ENCODE results near the gene NUDT1.

NUDT1 gene

DNA sequence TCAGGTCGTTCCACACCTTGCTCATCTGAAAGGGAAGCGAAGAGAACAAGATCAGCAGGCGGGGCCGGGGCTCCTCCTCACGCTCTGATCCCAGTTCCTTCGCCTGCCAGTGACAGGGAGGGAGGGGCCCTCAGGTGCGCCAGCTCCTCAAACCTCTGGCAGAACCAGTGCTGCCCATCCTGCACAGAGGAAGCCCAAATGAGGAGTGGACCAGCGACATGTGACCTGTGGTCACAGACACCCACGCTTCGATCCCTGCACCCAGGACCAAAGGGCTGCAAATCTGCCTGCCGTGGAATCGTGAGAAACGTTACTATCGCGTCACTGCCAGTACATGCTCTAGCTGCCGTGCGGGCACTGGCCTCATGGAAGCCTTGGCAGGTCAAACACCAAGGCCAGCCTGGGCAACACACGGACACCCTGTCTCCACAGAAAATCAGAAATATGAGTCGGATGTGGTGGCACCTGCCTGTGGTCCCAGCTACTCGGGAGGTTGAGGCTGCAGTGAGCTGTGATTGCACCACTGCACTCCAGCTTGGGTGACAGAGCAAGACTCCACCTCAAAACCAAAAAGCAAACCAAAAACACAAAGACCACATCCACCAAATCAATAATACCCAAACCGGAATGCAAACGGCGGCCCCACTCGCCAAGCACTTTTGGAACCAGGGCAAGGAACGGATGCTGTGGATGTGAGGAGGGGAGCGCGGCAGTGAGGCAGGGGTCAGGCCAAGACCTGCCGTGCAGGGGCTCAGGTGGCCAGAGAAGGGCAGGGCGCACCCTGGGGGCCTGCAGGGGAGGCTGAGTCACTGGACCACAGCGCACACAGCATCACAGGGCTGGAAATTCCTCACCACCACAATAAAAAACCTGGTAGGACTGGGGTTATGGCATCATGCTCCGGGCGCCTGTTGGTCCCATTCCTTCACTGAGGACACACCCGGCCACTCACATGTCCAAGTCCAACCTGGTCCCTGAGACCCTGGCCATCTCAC lies 13.4 kb downstream of the NUDT1 start:
- TF ChIP-seq SPI1 (IDR thresholded peaks at IDR 0.05; ENCODE audit: borderline replicate concordance, low read depth) (no peak), GABPA (IDR thresholded peaks at IDR 0.05; ENCODE audit: low read depth) (no peak), POLR2AphosphoS5 (IDR thresholded peaks at IDR 0.05; ENCODE audit: low read depth) (no peak)
- TF ChIP-seq, protein P1, sequence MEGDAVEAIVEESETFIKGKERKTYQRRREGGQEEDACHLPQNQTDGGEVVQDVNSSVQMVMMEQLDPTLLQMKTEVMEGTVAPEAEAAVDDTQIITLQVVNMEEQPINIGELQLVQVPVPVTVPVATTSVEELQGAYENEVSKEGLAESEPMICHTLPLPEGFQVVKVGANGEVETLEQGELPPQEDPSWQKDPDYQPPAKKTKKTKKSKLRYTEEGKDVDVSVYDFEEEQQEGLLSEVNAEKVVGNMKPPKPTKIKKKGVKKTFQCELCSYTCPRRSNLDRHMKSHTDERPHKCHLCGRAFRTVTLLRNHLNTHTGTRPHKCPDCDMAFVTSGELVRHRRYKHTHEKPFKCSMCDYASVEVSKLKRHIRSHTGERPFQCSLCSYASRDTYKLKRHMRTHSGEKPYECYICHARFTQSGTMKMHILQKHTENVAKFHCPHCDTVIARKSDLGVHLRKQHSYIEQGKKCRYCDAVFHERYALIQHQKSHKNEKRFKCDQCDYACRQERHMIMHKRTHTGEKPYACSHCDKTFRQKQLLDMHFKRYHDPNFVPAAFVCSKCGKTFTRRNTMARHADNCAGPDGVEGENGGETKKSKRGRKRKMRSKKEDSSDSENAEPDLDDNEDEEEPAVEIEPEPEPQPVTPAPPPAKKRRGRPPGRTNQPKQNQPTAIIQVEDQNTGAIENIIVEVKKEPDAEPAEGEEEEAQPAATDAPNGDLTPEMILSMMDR (IDR thresholded peaks at IDR 0.05; ENCODE audit: insufficient read depth, low read length) = no peak
- TF ChIP-seq, protein P2, sequence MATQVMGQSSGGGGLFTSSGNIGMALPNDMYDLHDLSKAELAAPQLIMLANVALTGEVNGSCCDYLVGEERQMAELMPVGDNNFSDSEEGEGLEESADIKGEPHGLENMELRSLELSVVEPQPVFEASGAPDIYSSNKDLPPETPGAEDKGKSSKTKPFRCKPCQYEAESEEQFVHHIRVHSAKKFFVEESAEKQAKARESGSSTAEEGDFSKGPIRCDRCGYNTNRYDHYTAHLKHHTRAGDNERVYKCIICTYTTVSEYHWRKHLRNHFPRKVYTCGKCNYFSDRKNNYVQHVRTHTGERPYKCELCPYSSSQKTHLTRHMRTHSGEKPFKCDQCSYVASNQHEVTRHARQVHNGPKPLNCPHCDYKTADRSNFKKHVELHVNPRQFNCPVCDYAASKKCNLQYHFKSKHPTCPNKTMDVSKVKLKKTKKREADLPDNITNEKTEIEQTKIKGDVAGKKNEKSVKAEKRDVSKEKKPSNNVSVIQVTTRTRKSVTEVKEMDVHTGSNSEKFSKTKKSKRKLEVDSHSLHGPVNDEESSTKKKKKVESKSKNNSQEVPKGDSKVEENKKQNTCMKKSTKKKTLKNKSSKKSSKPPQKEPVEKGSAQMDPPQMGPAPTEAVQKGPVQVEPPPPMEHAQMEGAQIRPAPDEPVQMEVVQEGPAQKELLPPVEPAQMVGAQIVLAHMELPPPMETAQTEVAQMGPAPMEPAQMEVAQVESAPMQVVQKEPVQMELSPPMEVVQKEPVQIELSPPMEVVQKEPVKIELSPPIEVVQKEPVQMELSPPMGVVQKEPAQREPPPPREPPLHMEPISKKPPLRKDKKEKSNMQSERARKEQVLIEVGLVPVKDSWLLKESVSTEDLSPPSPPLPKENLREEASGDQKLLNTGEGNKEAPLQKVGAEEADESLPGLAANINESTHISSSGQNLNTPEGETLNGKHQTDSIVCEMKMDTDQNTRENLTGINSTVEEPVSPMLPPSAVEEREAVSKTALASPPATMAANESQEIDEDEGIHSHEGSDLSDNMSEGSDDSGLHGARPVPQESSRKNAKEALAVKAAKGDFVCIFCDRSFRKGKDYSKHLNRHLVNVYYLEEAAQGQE (IDR thresholded peaks at IDR 0.05; ENCODE audit: insufficient replicate concordance, low read depth) = no peak
- H3K27ac ChIP-seq (replicated peaks) = no peak overlapping the region
- H3K4me3 ChIP-seq (replicated peaks; ENCODE audit: insufficient read depth, low read length) = no peak overlapping the region
- no peaks in the 10 kb centered on the region for H3K27me3 ChIP-seq (ENCODE audit: insufficient read depth, poor library complexity, severe bottlenecking)
- DNase-seq (ENCODE audit: low read depth in 1 of 2, low spot score in 1 of 2) = no peak

DNA sequence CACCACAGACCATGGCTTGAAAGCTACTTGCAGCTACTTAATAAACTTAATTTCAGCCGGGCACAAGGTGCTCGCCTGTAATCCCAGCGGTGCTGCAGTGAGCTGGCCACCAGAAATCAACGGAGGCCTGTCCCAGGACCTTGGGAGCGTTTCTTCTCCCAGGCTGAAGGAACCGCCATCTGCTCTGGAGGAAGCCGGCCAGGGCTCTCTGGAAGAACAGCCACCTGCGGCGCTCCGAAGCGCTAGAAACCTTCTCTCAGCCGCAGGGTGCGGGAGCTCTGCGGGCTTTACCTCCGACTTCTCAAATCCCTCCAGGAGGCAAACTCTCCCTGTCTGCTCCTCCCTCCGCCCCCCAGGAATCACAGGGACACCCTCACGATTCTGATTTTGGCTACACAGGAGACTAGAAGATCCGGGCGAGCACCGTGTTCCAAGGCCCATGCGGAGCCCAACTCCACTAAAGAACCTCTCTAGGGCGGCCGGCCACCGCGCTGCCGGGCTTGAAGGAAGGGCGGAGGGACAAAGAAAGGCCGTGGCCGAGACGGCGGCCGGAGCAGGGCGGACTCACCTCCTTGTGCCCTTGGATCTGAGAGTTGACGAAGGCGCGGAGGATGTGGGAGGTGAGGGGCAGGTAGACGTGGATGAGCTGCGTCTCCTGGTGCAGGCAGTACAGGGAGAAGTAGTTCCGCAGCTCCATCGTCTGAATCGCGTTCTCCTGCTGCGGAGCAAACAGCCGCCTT lies 14.4 kb downstream of the NUDT1 start:
- H3K27ac ChIP-seq (replicated peaks) = no peak overlapping the region
- no peaks in the 10 kb centered on the region for H3K27me3 ChIP-seq (ENCODE audit: insufficient read depth, poor library complexity, severe bottlenecking)
- no peak for DNase-seq (ENCODE audit: low read depth in 1 of 2, low spot score in 1 of 2)
- no peak for TF ChIP-seq SPI1 (IDR thresholded peaks at IDR 0.05; ENCODE audit: borderline replicate concordance, low read depth)
- TF ChIP-seq, protein P1 (IDR thresholded peaks at IDR 0.05; ENCODE audit: insufficient read depth, low read length) = no peak
- TF ChIP-seq, protein P2 (IDR thresholded peaks at IDR 0.05; ENCODE audit: insufficient replicate concordance, low read depth) = no peak
- no peak for TF ChIP-seq GABPA (IDR thresholded peaks at IDR 0.05; ENCODE audit: low read depth)
- TF ChIP-seq POLR2AphosphoS5 (IDR thresholded peaks at IDR 0.05; ENCODE audit: low read depth) = no peak
- no peak overlapping the region for H3K4me3 ChIP-seq (replicated peaks; ENCODE audit: insufficient read depth, low read length)

DNA sequence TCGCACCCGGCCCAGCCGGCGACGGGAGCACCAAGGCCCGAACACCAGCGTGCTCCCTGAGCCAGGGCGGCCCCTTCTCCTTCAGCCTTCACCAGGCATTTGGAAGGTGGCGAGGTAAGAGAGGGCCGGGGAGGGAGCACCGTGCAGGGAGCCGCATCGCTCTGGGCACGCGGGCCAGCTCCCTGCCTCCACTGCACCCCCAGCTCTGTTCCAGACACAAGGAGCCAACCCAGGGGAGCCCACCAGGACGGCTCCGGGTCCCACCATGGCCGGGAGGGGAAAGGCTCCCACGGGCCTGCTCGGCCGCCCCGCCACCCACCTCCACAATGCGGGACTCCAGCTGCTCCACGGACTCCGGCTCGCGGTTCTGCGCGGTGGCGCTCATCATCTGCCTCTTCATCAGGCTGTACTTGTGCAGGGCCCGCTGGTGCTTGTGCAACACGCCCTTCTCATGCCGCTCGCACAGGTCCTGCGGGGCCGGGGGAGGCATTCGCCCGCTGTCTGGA lies 15.1 kb downstream of the NUDT1 start:
- no peak for DNase-seq (ENCODE audit: low read depth in 1 of 2, low spot score in 1 of 2)
- Histone ChIP-seq H3K27me3 (ENCODE audit: insufficient read depth, poor library complexity, severe bottlenecking) (no peaks in the 10 kb centered on the region), H3K27ac (replicated peaks) (no peak overlapping the region), H3K4me3 (replicated peaks; ENCODE audit: insufficient read depth, low read length) (no peak overlapping the region)
- TF ChIP-seq POLR2AphosphoS5 (IDR thresholded peaks at IDR 0.05; ENCODE audit: low read depth) (no peak), SPI1 (IDR thresholded peaks at IDR 0.05; ENCODE audit: borderline replicate concordance, low read depth) (no peak), GABPA (IDR thresholded peaks at IDR 0.05; ENCODE audit: low read depth) (no peak)
- TF ChIP-seq, protein P2 (IDR thresholded peaks at IDR 0.05; ENCODE audit: insufficient replicate concordance, low read depth) = no peak
- TF ChIP-seq, protein P1 (IDR thresholded peaks at IDR 0.05; ENCODE audit: insufficient read depth, low read length) = no peak
